Fibroblast of pulmonary artery (primary cell): Measurements from ENCODE around the gene ZNF710.

Experiments
- DNase-seq: peaks from one replicate; pipeline ENCODE4 v3.0.0-alpha.2; 2010; ENCODE audit warnings: low read depth
- H3K4me3 ChIP-seq: replicated peaks from 2 replicates; pipeline ENCODE4 v1.5.1; 2011; ENCODE audit warnings: low read depth, mild to moderate bottlenecking, control low read depth, low read length, moderate library complexity
- CTCF ChIP-seq: IDR thresholded peaks from 2 replicates; pipeline ENCODE4 v1.5.1; 2011; ENCODE audit warnings: mild to moderate bottlenecking, control low read depth, low read length, inconsistent platforms; ENCODE audit errors: missing control alignments

The ZNF710 gene

GRCh38 chr15:90033448-90033847, 32.3 kb downstream of the ZNF710 start:
- TF ChIP-seq CTCF, result no peak
- no peak for DNase-seq
- no peak overlapping the region for H3K4me3 ChIP-seq

- no peak for TF ChIP-seq CTCF
- H3K4me3 ChIP-seq, result no peak overlapping the region
- peak; percentile 60 for DNase-seq
These were observed 34.1 kb downstream of the ZNF710 start for GRCh38 chr15:90035095-90035839.

DNA sequence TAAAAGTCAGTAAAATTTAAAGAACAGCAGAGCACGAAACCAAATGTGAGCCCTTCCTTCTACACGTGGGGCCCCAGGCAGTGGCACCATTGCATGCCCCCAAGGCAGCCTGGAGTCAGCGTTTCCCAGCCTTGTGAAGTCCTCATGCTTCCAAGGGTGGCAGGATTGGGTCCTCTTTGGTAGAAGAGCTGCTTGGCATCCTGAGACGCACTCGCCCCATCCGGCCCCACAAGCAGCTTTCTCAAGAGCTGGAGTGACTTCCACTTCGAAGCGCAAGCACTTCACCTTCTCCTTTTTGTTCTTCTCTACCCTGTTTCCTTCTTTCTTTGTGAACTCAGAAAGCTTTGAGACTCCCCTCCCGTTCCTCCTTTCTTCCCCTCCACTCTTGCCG, 34.7 kb downstream of the ZNF710 start:
- no peak overlapping the region for H3K4me3 ChIP-seq
- DNase-seq, result no peak
- TF ChIP-seq CTCF, result no peak

DNA sequence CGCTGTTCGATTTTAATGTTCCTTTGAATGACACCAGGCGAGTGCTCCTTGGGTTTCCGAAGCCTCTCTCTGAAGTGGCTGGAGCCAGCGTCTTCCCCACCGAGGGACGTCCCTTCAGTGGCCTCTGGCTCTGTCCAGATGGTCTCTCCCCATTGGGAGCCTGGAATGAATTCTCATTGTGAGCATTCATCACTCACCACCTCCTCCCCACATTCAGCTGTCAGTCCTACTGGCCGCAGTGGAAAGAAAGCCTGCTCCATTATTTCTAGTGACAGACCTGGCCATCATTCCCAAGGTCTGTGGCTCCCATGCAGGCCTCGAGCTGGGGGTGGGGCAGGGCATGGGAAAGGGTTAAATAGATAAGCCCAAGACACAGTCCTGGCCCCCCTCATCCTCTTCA, 35.2 kb downstream of the ZNF710 start:
- TF ChIP-seq CTCF, result no peak
- no peak for DNase-seq
- no peak overlapping the region for H3K4me3 ChIP-seq

GRCh38 chr15:90036806-90037510, 35.8 kb downstream of the ZNF710 start:
- DNase-seq, result no peak
- no peak for TF ChIP-seq CTCF
- no peak overlapping the region for H3K4me3 ChIP-seq

GRCh38 chr15:90037511-90037860, 36.4 kb downstream of the ZNF710 start:
- no peak for TF ChIP-seq CTCF
- DNase-seq, result peak; percentile 61
- H3K4me3 ChIP-seq, result no peak overlapping the region
